Muscle of leg (tissue), 11 donors: ENCODE results near the gene FN3K. TPM values are rescaled to one million over a fixed set of nuclear protein-coding genes. Genes with fewer than 3 reads are reported as not detected.

Source experiments
- DNase-seq: peaks from one replicate; pipeline ENCODE4 v3.0.0; 2013
- H3K27ac ChIP-seq: one replicate; pipeline ENCODE4 v1.5.1; 2013; ENCODE audit warnings: mild to moderate bottlenecking, low read length, control low read depth
- H3K27me3 ChIP-seq: one replicate; pipeline ENCODE4 v1.6.1; 2013; ENCODE audit warnings: low read length; ENCODE audit not compliant: control insufficient read depth, insufficient read depth
- H3K36me3 ChIP-seq: one replicate; pipeline ENCODE4 v1.6.1; 2013; ENCODE audit warnings: low read length; ENCODE audit not compliant: control insufficient read depth, insufficient read depth
- H3K4me1 ChIP-seq: one replicate; pipeline ENCODE4 v1.6.1; 2013; ENCODE audit warnings: low read length; ENCODE audit not compliant: control insufficient read depth, insufficient read depth
- H3K4me3 ChIP-seq: one replicate; pipeline ENCODE4 v1.5.1; 2013; ENCODE audit warnings: low read length, control low read depth
- H3K9me3 ChIP-seq: replicated peaks from 2 replicates; pipeline ENCODE4 v1.6.1; 2013; ENCODE audit warnings: low read depth, low read length; ENCODE audit not compliant: control insufficient read depth
- WGBS: methylation state at CpG from one replicate; pipeline ENCODE4 v1.1.5; 2013; ENCODE audit warnings: missing lambda C conversion rate; ENCODE audit not compliant: insufficient coverage; 5-methylcytosine and 5-hydroxymethylcytosine counted together
- polyA plus RNA-seq, 8 donors: library from polyadenylated mRNA; unstranded; fragments of 120-200 nt; gene quantifications; one replicate each; pipeline versions ENCODE4 v1.2.1 to v1.2.3, GENCODE V29; 2013; ENCODE audit warnings: inconsistent platforms in 1 of 8, low replicate concordance in 1 of 8; ENCODE audit not compliant: insufficient read length in 8 of 8, insufficient read depth in 1 of 8
- total RNA-seq: library from RNA; stranded (reverse); fragments of 120-200 nt; gene quantifications from one replicate; pipeline ENCODE4 v1.2.4, GENCODE V29; 2013

The FN3K gene
- total and polyA plus RNA-seq, 9 donors = 4.9 to 33.2 (median 17.8) TPM

GRCh38 chr17:82693168-82693867, 42.1 kb upstream of the FN3K start:
- Histone ChIP-seq H3K27me3 (peaks cover 10% of the 10 kb centered on the region), H3K4me3 (no peak overlapping the region), H3K36me3 (peaks cover 12% of the 10 kb centered on the region), H3K9me3 (peaks cover 9% of the 10 kb centered on the region), H3K27ac (no peak overlapping the region), H3K4me1 (peaks cover 13% of the 10 kb centered on the region)
- DNase-seq = no peak
- WGBS = 87% methylated on average over 11 of the region's 22 CpGs

GRCh38 chr17:82694647-82695046, 40.8 kb upstream of the FN3K start:
- WGBS = no CpG with 5 or more reads among the region's 2 CpGs
- no peak for DNase-seq
- peaks cover 19% of the 10 kb centered on the region for H3K4me1 ChIP-seq
- H3K4me3 ChIP-seq = no peak overlapping the region
- peaks cover 12% of the 10 kb centered on the region for H3K36me3 ChIP-seq
- H3K27ac ChIP-seq = no peak overlapping the region
- peaks cover 10% of the 10 kb centered on the region for H3K27me3 ChIP-seq
- peaks cover 9% of the 10 kb centered on the region for H3K9me3 ChIP-seq

GRCh38 chr17:82696259-82696658, 39.2 kb upstream of the FN3K start:
- H3K9me3 ChIP-seq = peaks cover 9% of the 10 kb centered on the region
- H3K27me3 ChIP-seq = peaks cover 10% of the 10 kb centered on the region
- no peak overlapping the region for H3K27ac ChIP-seq
- peaks cover 12% of the 10 kb centered on the region for H3K36me3 ChIP-seq
- H3K4me3 ChIP-seq = no peak overlapping the region
- H3K4me1 ChIP-seq = peaks cover 20% of the 10 kb centered on the region
- no peak for DNase-seq
- 93% methylated on average over 7 of the region's 17 CpGs for WGBS

- Histone ChIP-seq H3K27me3 (peaks cover 10% of the 10 kb centered on the region), H3K9me3 (peaks cover 9% of the 10 kb centered on the region), H3K27ac (no peak overlapping the region), H3K36me3 (peaks cover 7% of the 10 kb centered on the region), H3K4me1 (peaks cover 26% of the 10 kb centered on the region), H3K4me3 (peak overlapping the region; percentile 64)
- no peak for DNase-seq
- 18% methylated on average over 45 of the region's 48 CpGs for WGBS
These were observed 38.3 kb upstream of the FN3K start for GRCh38 chr17:82696916-82697807.

- under 1% methylated on average over 30 of the region's 32 CpGs for whole genome bisulfite sequencing
- Histone ChIP-seq H3K27ac (no peak overlapping the region), H3K36me3 (peaks cover 5% of the 10 kb centered on the region), H3K4me3 (peak overlapping the region; percentile 64), H3K4me1 (peaks cover 29% of the 10 kb centered on the region), H3K27me3 (peaks cover 10% of the 10 kb centered on the region), H3K9me3 (peaks cover 9% of the 10 kb centered on the region)
- no peak for DNase-seq
These were observed 37.7 kb upstream of the FN3K start for GRCh38 chr17:82697808-82698064.

- H3K27me3 ChIP-seq = peaks cover 10% of the 10 kb centered on the region
- peak; percentile 99 for DNase-seq
- H3K9me3 ChIP-seq = peaks cover 9% of the 10 kb centered on the region
- WGBS = under 1% methylated on average over 98 of the region's 112 CpGs
- H3K27ac ChIP-seq = peak within 1 kb of the TSS; percentile 13
- peaks cover 5% of the 10 kb centered on the region for H3K36me3 ChIP-seq
- H3K4me1 ChIP-seq = peaks cover 34% of the 10 kb centered on the region
- H3K4me3 ChIP-seq = peak within 1 kb of the TSS; percentile 72
These were observed 37.1 kb upstream of the FN3K start, which contains the start of gene RAB40B for GRCh38 chr17:82698065-82698973. Gene RAB40B (minus strand): TSS chr17:82698698. CDS start chr17:82698596, 102 bp downstream.

GRCh38 chr17:82698974-82699442, 36.4 kb upstream of the FN3K start:
- peak overlapping the region; percentile 72 for H3K4me3 ChIP-seq
- no peak for DNase-seq
- H3K9me3 ChIP-seq = peaks cover 9% of the 10 kb centered on the region
- H3K4me1 ChIP-seq = peaks cover 38% of the 10 kb centered on the region
- H3K27me3 ChIP-seq = peaks cover 10% of the 10 kb centered on the region
- 8% methylated on average over 37 of the region's 45 CpGs for WGBS
- peaks cover 5% of the 10 kb centered on the region for H3K36me3 ChIP-seq
- H3K27ac ChIP-seq = peak overlapping the region; percentile 13

- peaks cover 4% of the 10 kb centered on the region for H3K9me3 ChIP-seq
- no peak overlapping the region for H3K27ac ChIP-seq
- H3K27me3 ChIP-seq = peaks cover 10% of the 10 kb centered on the region
- DNase-seq = no peak
- WGBS = 83% methylated on average over 7 of the region's 13 CpGs
- H3K4me1 ChIP-seq = peaks cover 44% of the 10 kb centered on the region
- H3K36me3 ChIP-seq = peaks cover 5% of the 10 kb centered on the region
- peak overlapping the region; percentile 72 for H3K4me3 ChIP-seq
These were observed 35.9 kb upstream of the FN3K start for GRCh38 chr17:82699551-82699950.

- DNase-seq = no peak
These were observed 33.0 kb upstream of the FN3K start for GRCh38 chr17:82702231-82702927.

More at GRCh38 chr17:82702231-82702927, 33.0 kb upstream of the FN3K start:
- 39% methylated on average over 18 of the region's 20 CpGs for WGBS
- peak overlapping the region; percentile 67 for H3K27ac ChIP-seq
- H3K27me3 ChIP-seq = peaks cover 3% of the 10 kb centered on the region
- H3K36me3 ChIP-seq = no peaks in the 10 kb centered on the region
- H3K4me1 ChIP-seq = peaks cover 54% of the 10 kb centered on the region
- H3K9me3 ChIP-seq = no peaks in the 10 kb centered on the region
- no peak overlapping the region for H3K4me3 ChIP-seq
